Upper lobe of right lung (tissue), 1 donor: ENCODE measurements around the gene LDB2. TPM values are rescaled to one million over a fixed set of nuclear protein-coding genes. Genes with fewer than 3 reads are reported as not detected.
A peak's percentile ranks its signal among the peaks of the same experiment; 100 is the strongest.

Source experiments
- ATAC-seq: fragments of 200-7000 bp; cut with Tn5 transposase; one replicate; pipeline ENCODE4 v1.9.1; 2020; ENCODE audit warnings: mild to moderate bottlenecking, moderate library complexity
- DNase-seq: peaks from one replicate; pipeline ENCODE4 v3.0.0-alpha.2; 2020
- H3K27ac ChIP-seq: fragments of 200-600 bp; one replicate; pipeline ENCODE4 v1.8.0; 2022
- H3K27me3 ChIP-seq: fragments of 200-600 bp; one replicate; pipeline ENCODE4 v1.8.0; 2022; ENCODE audit warnings: mild to moderate bottlenecking
- H3K36me3 ChIP-seq: fragments of 200-600 bp; one replicate; pipeline ENCODE4 v1.8.0; 2022
- H3K4me1 ChIP-seq: fragments of 200-600 bp; one replicate; pipeline ENCODE4 v1.8.0; 2022
- H3K4me3 ChIP-seq: fragments of 200-600 bp; one replicate; pipeline ENCODE4 v1.8.0; 2022; ENCODE audit warnings: mild to moderate bottlenecking
- H3K9me3 ChIP-seq: fragments of 200-600 bp; one replicate; pipeline ENCODE4 v1.8.0; 2022
- CTCF ChIP-seq: fragments of 200-600 bp; IDR thresholded peaks from one replicate; pipeline ENCODE4 v1.8.0; 2022; ENCODE audit warnings: antibody characterized with exemption
- intact Hi-C: fragments of 100-400 bp; cut with DNase I; formaldehyde crosslinking; loops from one replicate; pipeline ENCODE4 v1.11.0; 2022
- total RNA-seq: library from RNA; stranded (reverse); fragmentation: NEBNext Ultra II Directional; extraction: Animal tissue kit (Norgen Biotek cat#: 25700); gene quantifications from one replicate; pipeline ENCODE4 v1.2.1, GENCODE V29; 2021
- donor health status: DM: no; HTN: yes; CAD: no; lungs with severe emphysema.

LDB2 gene
- total RNA-seq, 1 donor from 2014 or later = 139 TPM

DNA sequence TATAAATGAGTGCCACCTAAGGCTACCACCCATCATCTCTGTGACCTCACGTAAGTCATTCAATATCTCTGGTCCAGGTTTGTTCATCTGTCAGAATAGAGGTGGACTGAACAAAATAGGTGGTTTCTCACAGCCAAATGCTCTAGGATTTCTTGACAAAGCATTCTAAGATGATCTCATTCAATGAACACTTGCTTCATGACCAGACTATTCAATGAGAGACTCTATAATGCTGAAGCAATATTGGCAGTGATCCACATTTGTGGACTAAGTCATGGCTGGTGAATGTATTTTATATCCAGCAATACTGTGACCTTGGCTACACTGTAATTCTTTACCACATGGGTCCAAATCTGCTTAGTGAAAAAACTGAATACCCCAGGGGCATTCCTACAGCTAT is 37.9 kb downstream of the LDB2 start:
- H3K9me3 ChIP-seq = no peaks in the 10 kb centered on the region
- DNase-seq (no peak), ATAC-seq (no peak)
- H3K27me3 ChIP-seq = no peaks in the 10 kb centered on the region
- intact Hi-C loops = no loop called here
- H3K27ac ChIP-seq = peak overlapping the region; percentile 1
- peaks cover 5% of the 10 kb centered on the region for H3K4me1 ChIP-seq
- no peak for TF ChIP-seq CTCF
- no peaks in the 10 kb centered on the region for H3K36me3 ChIP-seq
- no peak overlapping the region for H3K4me3 ChIP-seq

- Histone ChIP-seq H3K4me3 (no peak overlapping the region), H3K27ac (peak overlapping the region; percentile 13), H3K9me3 (no peaks in the 10 kb centered on the region), H3K27me3 (no peaks in the 10 kb centered on the region), H3K4me1 (peaks cover 5% of the 10 kb centered on the region), H3K36me3 (no peaks in the 10 kb centered on the region)
- ATAC-seq = no peak
- DNase-seq = no peak
- no peak for TF ChIP-seq CTCF
- intact Hi-C loops = no loop called here
Measured at GRCh38 chr4:16859031-16859430, 39.4 kb downstream of the LDB2 start.

DNA sequence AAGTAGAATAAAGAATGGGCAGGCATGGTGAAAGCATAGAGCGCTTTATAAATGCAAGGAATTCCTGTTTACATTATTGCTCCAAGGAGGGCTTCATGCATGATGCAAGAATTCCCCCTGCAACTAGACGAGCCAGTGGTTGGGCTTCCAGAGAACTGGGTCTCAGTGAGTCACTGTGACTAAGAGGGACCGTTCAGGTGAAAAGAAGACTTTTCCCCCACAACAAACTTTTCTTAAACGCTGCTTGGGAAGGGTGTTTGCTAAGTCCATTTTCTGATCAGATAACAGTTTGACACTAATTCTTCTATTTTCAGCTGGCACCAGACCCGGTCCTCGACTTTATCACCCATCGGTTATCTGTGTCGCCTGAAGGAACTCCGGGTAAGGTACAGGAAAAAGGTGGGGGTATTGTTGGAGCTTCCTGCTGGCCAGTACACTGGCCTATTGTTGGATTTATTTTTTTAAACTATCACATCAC is 40.1 kb downstream of the LDB2 start:
- TF ChIP-seq CTCF = no peak
- Histone ChIP-seq H3K9me3 (no peaks in the 10 kb centered on the region), H3K27ac (peak overlapping the region; percentile 52), H3K27me3 (no peaks in the 10 kb centered on the region), H3K4me1 (peaks cover 5% of the 10 kb centered on the region), H3K36me3 (no peaks in the 10 kb centered on the region), H3K4me3 (no peak overlapping the region)
- DNase-seq = no peak
- peak; percentile 69 for ATAC-seq
- intact Hi-C loops = no loop called here

GRCh38 chr4:16857425-16857824 is 41.0 kb downstream of the LDB2 start:
- Histone ChIP-seq H3K27me3 (no peaks in the 10 kb centered on the region), H3K4me1 (peaks cover 5% of the 10 kb centered on the region), H3K4me3 (no peak overlapping the region), H3K9me3 (no peaks in the 10 kb centered on the region), H3K36me3 (no peaks in the 10 kb centered on the region), H3K27ac (peak overlapping the region; percentile 52)
- ATAC-seq = no peak
- DNase-seq = no peak
- TF ChIP-seq CTCF = no peak
- intact Hi-C loops = no loop called here

GRCh38 chr4:16853640-16854039 is 44.8 kb downstream of the LDB2 start:
- intact Hi-C loops = no loop called here
- TF ChIP-seq CTCF = no peak
- Histone ChIP-seq H3K27ac (no peak overlapping the region), H3K36me3 (no peaks in the 10 kb centered on the region), H3K4me1 (peaks cover 7% of the 10 kb centered on the region), H3K9me3 (no peaks in the 10 kb centered on the region), H3K4me3 (no peak overlapping the region), H3K27me3 (no peaks in the 10 kb centered on the region)
- ATAC-seq (no peak), DNase-seq (no peak)

DNA sequence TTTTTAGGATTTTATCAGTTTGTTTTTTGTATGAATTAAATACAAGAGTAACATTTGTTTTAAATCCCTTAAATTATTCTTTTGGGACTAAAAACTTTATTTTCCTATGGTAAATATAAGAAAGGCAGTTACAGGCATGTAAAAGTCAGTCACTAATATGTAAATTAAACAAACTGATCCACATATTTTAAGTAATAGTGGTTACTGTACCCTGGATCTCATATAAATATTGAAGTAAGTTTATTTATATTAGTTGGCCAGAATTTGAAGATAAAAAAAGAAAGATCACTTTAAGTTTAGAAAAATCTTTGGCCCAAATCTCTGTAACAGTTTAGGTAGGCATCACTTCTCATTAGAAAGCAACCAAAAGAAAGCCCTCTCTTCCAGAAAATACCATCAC is 45.8 kb downstream of the LDB2 start:
- Histone ChIP-seq H3K4me3 (no peak overlapping the region), H3K36me3 (no peaks in the 10 kb centered on the region), H3K27me3 (no peaks in the 10 kb centered on the region), H3K4me1 (peaks cover 7% of the 10 kb centered on the region), H3K9me3 (no peaks in the 10 kb centered on the region), H3K27ac (no peak overlapping the region)
- intact Hi-C loops = no loop called here
- ATAC-seq (no peak), DNase-seq (no peak)
- TF ChIP-seq CTCF = no peak
